Kidney epithelial cell (primary cell): Measurements from ENCODE around the gene CD248. TPM values are rescaled to one million over a fixed set of nuclear protein-coding genes. Genes with fewer than 3 reads are reported as not detected.
"Not testable (repeated sequence)": the region's sequence is repeated elsewhere in the genome, so short reads cannot be mapped to it uniquely, and the experiment has no call there.

Source experiments
- DNase-seq: peaks from one replicate; pipeline ENCODE4 v3.0.0-alpha.2; 2010; ENCODE audit warnings: low read depth
- H3K27me3 ChIP-seq: 2 replicates; pipeline ENCODE4 v1.6.0; 2011; ENCODE audit warnings: low read length; ENCODE audit not compliant: control insufficient read depth, insufficient read depth
- H3K36me3 ChIP-seq: 2 replicates; pipeline ENCODE4 v1.5.1; 2011; ENCODE audit warnings: low read length; ENCODE audit not compliant: control insufficient read depth, insufficient read depth
- H3K4me3 ChIP-seq: 2 replicates; pipeline ENCODE4 v1.5.1; 2011; ENCODE audit warnings: low read depth, mild to moderate bottlenecking, control low read depth, low read length
- total RNA-seq: library from RNA; depleted of rRNA; stranded (reverse); fragments of >200 nt; gene quantifications from 2 replicates; pipeline ENCODE4 v1.2.3, GENCODE V29; 2015
- TF ChIP-seq, protein P1 (sequence below): IDR thresholded peaks from 2 replicates; pipeline ENCODE4 v1.5.1; 2011; ENCODE audit warnings: mild to moderate bottlenecking, moderate library complexity, low read length, control low read depth, inconsistent platforms; ENCODE audit not compliant: insufficient read depth, poor library complexity, severe bottlenecking

The CD248 gene
- total RNA-seq, 1 donor from 2014 or later = 0.17 TPM

DNA sequence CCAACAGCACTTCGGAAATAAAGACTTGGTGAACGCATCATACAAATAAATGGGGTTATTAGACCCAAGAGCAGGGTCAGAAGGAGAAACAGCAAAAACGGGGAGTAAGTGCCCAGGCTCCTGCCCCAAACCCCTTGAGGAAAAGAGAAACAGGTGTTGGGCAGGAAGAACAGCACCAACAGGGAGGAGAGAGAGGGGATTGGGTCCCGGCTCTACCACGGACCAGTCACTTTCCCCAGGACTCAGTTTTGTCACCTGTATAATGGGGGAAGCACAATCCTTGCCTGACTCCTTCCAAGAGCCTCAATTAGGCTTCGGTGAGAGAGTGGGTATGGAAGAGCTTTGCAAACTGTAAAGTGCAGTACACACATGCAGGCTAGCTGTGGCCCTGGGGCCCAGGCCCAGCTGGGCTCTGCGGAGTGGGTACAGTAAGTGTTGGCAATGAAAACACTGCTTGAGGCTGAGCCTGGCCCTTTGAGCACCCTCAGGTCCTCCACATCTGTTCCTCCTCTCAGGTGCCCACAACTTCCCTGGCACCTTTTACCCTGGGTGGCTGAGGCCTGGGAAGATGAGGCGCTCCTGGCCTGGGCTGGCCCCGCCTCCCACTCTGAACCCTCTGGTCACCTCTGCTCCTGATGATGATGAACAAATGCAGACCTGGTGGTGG is 45.8 kb upstream of the CD248 start:
- Histone ChIP-seq H3K36me3 (no peaks in the 10 kb centered on the region), H3K27me3 (no peaks in the 10 kb centered on the region), H3K4me3 (no peak overlapping the region)
- TF ChIP-seq, protein P1, sequence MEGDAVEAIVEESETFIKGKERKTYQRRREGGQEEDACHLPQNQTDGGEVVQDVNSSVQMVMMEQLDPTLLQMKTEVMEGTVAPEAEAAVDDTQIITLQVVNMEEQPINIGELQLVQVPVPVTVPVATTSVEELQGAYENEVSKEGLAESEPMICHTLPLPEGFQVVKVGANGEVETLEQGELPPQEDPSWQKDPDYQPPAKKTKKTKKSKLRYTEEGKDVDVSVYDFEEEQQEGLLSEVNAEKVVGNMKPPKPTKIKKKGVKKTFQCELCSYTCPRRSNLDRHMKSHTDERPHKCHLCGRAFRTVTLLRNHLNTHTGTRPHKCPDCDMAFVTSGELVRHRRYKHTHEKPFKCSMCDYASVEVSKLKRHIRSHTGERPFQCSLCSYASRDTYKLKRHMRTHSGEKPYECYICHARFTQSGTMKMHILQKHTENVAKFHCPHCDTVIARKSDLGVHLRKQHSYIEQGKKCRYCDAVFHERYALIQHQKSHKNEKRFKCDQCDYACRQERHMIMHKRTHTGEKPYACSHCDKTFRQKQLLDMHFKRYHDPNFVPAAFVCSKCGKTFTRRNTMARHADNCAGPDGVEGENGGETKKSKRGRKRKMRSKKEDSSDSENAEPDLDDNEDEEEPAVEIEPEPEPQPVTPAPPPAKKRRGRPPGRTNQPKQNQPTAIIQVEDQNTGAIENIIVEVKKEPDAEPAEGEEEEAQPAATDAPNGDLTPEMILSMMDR = no peak
- DNase-seq = no peak

- no peak for DNase-seq
- Histone ChIP-seq H3K36me3 (no peaks in the 10 kb centered on the region), H3K4me3 (no peak overlapping the region), H3K27me3 (no peaks in the 10 kb centered on the region)
- TF ChIP-seq, protein P1 = no peak
Measured at GRCh38 chr11:66361502-66361941, 44.7 kb upstream of the CD248 start.

GRCh38 chr11:66360406-66361073 is 43.7 kb upstream of the CD248 start:
- TF ChIP-seq, protein P1 = no peak
- DNase-seq = no peak
- no peaks in the 10 kb centered on the region for H3K36me3 ChIP-seq
- H3K4me3 ChIP-seq = no peak overlapping the region
- H3K27me3 ChIP-seq = no peaks in the 10 kb centered on the region

DNA sequence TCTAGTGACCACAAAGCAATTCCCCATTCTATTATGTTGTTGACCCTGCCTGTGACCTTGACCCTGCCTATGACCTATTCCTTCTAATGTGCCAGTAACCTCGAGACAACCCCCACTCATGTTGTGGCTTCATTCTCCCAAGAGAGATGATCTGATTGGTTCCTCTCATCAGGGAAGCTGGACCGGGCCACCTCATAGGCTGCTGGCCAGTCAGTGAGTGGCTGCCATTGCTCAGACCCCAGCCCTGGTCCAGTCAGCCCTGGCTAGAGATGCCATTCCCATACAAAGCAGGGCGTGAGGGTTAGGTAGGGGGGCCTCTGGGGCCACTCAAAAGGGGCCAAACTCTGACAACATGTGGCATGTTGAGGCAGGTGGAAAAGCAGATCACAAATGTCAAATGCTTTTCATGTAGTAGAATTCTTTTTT is 42.8 kb upstream of the CD248 start:
- no peak overlapping the region for H3K4me3 ChIP-seq
- H3K27me3 ChIP-seq = no peaks in the 10 kb centered on the region
- DNase-seq = no peak
- TF ChIP-seq, protein P1 = no peak
- H3K36me3 ChIP-seq = no peaks in the 10 kb centered on the region

GRCh38 chr11:66350560-66351235 is 33.9 kb upstream of the CD248 start:
- H3K36me3 ChIP-seq, H3K27me3 ChIP-seq, H3K4me3 ChIP-seq, DNase-seq: not testable (repeated sequence)

- no peaks in the 10 kb centered on the region for H3K36me3 ChIP-seq
- no peaks in the 10 kb centered on the region for H3K27me3 ChIP-seq
- TF ChIP-seq, protein P1 = no peak
- no peak for DNase-seq
- H3K4me3 ChIP-seq = no peak overlapping the region
Measured at GRCh38 chr11:66349084-66349386, 32.2 kb upstream of the CD248 start.
